ENCODE measurements around the gene EXOSC1. TPM values are rescaled to one million over a fixed set of nuclear protein-coding genes. Genes with fewer than 3 reads are reported as not detected.

Gene EXOSC1
- polyA plus RNA-seq, 2 donors: 28.8 to 32.4 TPM

DNA sequence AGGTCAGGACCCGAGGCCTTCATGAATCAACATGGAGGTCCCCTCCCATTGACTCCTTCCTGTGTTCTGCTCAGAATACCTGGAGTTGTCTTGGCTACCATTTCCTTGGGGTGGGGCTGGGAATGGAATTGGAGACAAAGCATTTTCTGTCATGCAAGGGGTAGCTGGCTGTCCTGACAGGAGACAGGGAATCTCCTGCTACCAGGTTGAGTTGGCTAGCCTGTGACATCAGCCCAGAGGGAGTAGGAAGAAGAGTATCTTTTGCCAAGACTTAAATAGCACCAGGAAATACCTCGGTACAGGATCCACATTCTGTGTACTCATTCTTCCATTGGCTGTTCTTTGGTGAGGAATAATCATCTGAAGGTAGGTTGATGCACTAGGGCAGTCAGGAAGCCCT is 5.0 kb upstream of the EXOSC1 start:
- Histone ChIP-seq H3K4me3 (ENCODE audit: low read depth in 1 of 2, low read length in 2 of 2) (no peak overlapping the region), H3K4me1 (ENCODE audit: control insufficient read depth in 2 of 2, insufficient read depth in 2 of 2, low read length in 1 of 2) (peaks cover 3 to 5% of the 10 kb centered on the region in 2 donors), H3K9me3 (ENCODE audit: control insufficient read depth in 2 of 2, insufficient read depth in 1 of 2, low read depth in 1 of 2, low read length in 1 of 2) (no peaks in the 10 kb centered on the region), H3K36me3 (ENCODE audit: control insufficient read depth in 2 of 2, insufficient read depth in 2 of 2, low read length in 1 of 2) (peaks cover 4 to 20% of the 10 kb centered on the region in 2 donors), H3K27me3 (ENCODE audit: control insufficient read depth in 1 of 2, insufficient read depth in 2 of 2, low read length in 2 of 2) (no peaks in the 10 kb centered on the region), H3K27ac (ENCODE audit: low read depth in 2 of 2, low read length in 1 of 2) (no peak overlapping the region)
- WGBS, 2 donors: 64 to 66% methylated on average over 2 of the region's 2 CpGs

DNA sequence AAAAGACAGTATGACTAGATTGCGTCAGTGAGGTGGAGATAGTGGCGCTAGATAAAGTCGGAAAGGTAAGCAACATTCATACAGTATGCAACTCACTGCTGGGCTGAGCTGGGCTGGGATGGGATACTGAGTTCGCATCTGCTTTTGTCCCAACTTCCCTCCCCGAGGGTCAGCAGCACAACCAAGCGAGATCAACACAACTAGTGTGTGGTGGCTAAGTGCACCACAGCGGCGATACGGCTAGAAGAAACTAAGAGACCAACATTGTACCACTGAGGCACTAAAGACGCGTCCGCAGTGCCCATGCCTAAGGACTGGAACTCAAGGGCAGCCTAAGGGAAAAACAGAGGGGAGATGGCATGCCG is 467 bp downstream of the EXOSC1 start:
- H3K4me3 ChIP-seq (ENCODE audit: low read depth in 1 of 2, low read length in 2 of 2): peak overlapping the region; percentile 82 to 95
- no peaks in the 10 kb centered on the region for H3K27me3 ChIP-seq (ENCODE audit: control insufficient read depth in 1 of 2, insufficient read depth in 2 of 2, low read length in 2 of 2)
- 2% methylated on average over 13 of the region's 13 CpGs for WGBS, 2 donors
- no peaks in the 10 kb centered on the region for H3K4me1 ChIP-seq (ENCODE audit: control insufficient read depth in 2 of 2, insufficient read depth in 2 of 2, low read length in 1 of 2)
- H3K36me3 ChIP-seq (ENCODE audit: control insufficient read depth in 2 of 2, insufficient read depth in 2 of 2, low read length in 1 of 2): no peaks in the 10 kb centered on the region
- H3K27ac ChIP-seq (ENCODE audit: low read depth in 2 of 2, low read length in 1 of 2): peak overlapping the region; percentile 2 to 67
- no peaks in the 10 kb centered on the region for H3K9me3 ChIP-seq (ENCODE audit: control insufficient read depth in 2 of 2, insufficient read depth in 1 of 2, low read depth in 1 of 2, low read length in 1 of 2)

DNA sequence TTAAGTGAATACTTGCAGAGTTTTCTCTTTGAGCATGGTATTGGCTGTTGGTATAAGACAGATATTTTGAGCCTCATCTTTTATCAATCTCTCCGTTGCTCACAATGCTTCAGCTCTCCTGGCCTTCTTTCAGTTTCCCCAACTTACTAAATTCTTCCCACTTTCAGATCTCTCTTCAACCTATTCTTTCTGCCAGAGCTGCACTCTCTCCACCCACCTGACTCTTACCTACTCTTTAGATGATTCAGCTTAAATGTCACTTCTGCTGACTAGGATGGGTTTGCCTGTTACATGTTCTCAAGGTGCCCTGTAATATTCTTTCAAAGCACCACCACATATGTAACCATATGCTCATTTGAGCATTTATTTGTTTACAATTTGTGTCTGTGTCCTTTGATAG is 1.6 kb downstream of the EXOSC1 start:
- peaks cover 0 to under 1% of the 10 kb centered on the region in 2 donors for H3K36me3 ChIP-seq (ENCODE audit: control insufficient read depth in 2 of 2, insufficient read depth in 2 of 2, low read length in 1 of 2)
- 88 to 89% methylated on average over 1 of the region's 1 CpG for WGBS, 2 donors
- H3K4me1 ChIP-seq (ENCODE audit: control insufficient read depth in 2 of 2, insufficient read depth in 2 of 2, low read length in 1 of 2): no peaks in the 10 kb centered on the region
- H3K27ac ChIP-seq (ENCODE audit: low read depth in 2 of 2, low read length in 1 of 2): no peak overlapping the region
- H3K9me3 ChIP-seq (ENCODE audit: control insufficient read depth in 2 of 2, insufficient read depth in 1 of 2, low read depth in 1 of 2, low read length in 1 of 2): no peaks in the 10 kb centered on the region
- H3K27me3 ChIP-seq (ENCODE audit: control insufficient read depth in 1 of 2, insufficient read depth in 2 of 2, low read length in 2 of 2): no peaks in the 10 kb centered on the region
- H3K4me3 ChIP-seq (ENCODE audit: low read depth in 1 of 2, low read length in 2 of 2): no peak overlapping the region

DNA sequence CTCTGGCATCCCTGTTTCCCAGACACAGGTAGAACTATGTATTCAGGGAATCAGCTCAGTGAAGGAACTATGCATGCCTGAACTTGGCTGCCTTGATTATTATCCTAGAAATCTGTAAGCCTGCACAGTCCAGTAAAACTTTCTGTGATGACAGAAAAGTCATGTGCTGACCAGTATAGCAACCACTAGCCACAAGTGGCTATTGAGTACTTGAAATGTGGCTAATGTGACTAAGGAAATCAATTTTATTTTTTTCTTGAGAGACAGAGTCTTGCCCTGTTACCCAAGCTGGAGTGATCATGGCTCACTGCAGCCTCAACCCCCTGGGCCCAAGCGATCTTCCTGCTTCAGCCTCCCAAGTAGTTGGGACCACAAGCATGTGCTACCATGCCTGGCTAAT is 3.5 kb downstream of the EXOSC1 start:
- no peaks in the 10 kb centered on the region for H3K27me3 ChIP-seq (ENCODE audit: control insufficient read depth in 1 of 2, insufficient read depth in 2 of 2, low read length in 2 of 2)
- H3K27ac ChIP-seq (ENCODE audit: low read depth in 2 of 2, low read length in 1 of 2): no peak overlapping the region
- H3K36me3 ChIP-seq (ENCODE audit: control insufficient read depth in 2 of 2, insufficient read depth in 2 of 2, low read length in 1 of 2): peaks cover 0 to 4% of the 10 kb centered on the region in 2 donors
- WGBS, 2 donors: 98 to 100% methylated on average over 1 of the region's 1 CpG
- H3K4me1 ChIP-seq (ENCODE audit: control insufficient read depth in 2 of 2, insufficient read depth in 2 of 2, low read length in 1 of 2): no peaks in the 10 kb centered on the region
- no peaks in the 10 kb centered on the region for H3K9me3 ChIP-seq (ENCODE audit: control insufficient read depth in 2 of 2, insufficient read depth in 1 of 2, low read depth in 1 of 2, low read length in 1 of 2)
- H3K4me3 ChIP-seq (ENCODE audit: low read depth in 1 of 2, low read length in 2 of 2): no peak overlapping the region

DNA sequence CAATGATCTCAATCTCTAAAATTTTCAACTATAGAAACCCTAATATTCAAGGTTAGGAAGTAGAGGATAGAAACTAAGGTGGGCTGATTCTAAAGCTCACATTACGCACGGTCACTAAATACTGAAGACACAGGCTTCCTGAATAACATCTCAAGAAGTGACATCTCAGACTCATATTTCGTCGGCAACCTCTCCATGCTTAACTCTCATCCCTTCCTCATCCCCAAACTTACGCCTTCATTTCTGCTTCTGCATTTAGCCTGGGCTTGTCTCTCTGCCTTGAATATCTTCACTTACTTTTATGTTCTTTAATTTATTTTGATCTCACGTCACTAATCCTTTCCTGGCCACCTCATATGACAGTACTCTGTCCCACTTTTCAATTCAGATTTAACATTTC is 10.6 kb downstream of the EXOSC1 start:
- no peaks in the 10 kb centered on the region for H3K9me3 ChIP-seq (ENCODE audit: control insufficient read depth in 2 of 2, insufficient read depth in 1 of 2, low read depth in 1 of 2, low read length in 1 of 2)
- 88 to 93% methylated on average over 6 of the region's 6 CpGs for WGBS, 2 donors
- peaks cover 2 to 17% of the 10 kb centered on the region in 2 donors for H3K36me3 ChIP-seq (ENCODE audit: control insufficient read depth in 2 of 2, insufficient read depth in 2 of 2, low read length in 1 of 2)
- H3K4me1 ChIP-seq (ENCODE audit: control insufficient read depth in 2 of 2, insufficient read depth in 2 of 2, low read length in 1 of 2): no peaks in the 10 kb centered on the region
- no peak overlapping the region for H3K4me3 ChIP-seq (ENCODE audit: low read depth in 1 of 2, low read length in 2 of 2)
- H3K27ac ChIP-seq (ENCODE audit: low read depth in 2 of 2, low read length in 1 of 2): no peak overlapping the region
- H3K27me3 ChIP-seq (ENCODE audit: control insufficient read depth in 1 of 2, insufficient read depth in 2 of 2, low read length in 2 of 2): no peaks in the 10 kb centered on the region

DNA sequence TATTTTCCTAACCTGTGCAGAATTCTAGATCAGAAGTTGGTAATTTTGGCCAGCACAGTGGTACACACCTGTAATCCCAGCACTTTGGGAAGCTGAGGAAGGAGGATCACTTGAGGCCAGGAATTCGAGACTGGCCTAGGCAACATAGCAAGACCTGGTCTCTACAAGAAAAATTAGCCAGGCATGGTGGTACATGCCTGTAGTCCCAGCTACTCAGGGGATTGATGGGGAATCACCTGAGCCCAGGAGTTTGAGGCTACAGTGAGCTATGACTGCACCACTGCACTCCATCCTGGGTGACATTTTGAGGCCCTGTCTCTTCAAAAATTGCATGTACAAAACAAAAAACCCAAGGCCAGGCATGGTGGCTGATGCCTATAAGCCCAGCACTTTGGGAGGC is 11.2 kb downstream of the EXOSC1 start:
- H3K36me3 ChIP-seq (ENCODE audit: control insufficient read depth in 2 of 2, insufficient read depth in 2 of 2, low read length in 1 of 2): peaks cover 2 to 17% of the 10 kb centered on the region in 2 donors

DNA sequence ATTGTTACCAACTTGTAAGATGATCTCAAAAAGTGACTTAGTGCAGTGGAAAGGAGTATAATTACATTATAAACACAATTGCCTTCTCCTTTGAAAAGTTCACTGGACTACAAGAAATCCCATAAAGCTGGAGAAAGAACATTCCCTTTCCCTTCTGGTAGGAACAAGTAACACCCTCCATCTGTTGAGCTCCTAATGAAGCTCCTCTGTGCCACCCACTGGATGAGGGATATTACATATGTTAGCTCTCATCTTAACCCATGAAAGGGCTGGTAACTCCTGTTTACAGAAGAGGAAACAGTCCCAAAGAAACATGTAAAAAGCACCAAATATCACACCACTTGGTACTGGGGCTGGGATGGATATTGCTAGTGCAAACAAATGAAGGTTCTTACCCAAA is 11.8 kb downstream of the EXOSC1 start:
- Histone ChIP-seq H3K4me1 (ENCODE audit: control insufficient read depth in 2 of 2, insufficient read depth in 2 of 2, low read length in 1 of 2) (no peaks in the 10 kb centered on the region), H3K36me3 (ENCODE audit: control insufficient read depth in 2 of 2, insufficient read depth in 2 of 2, low read length in 1 of 2) (peaks cover 2 to 14% of the 10 kb centered on the region in 2 donors), H3K27me3 (ENCODE audit: control insufficient read depth in 1 of 2, insufficient read depth in 2 of 2, low read length in 2 of 2) (no peaks in the 10 kb centered on the region), H3K27ac (ENCODE audit: low read depth in 2 of 2, low read length in 1 of 2) (no peak overlapping the region), H3K4me3 (ENCODE audit: low read depth in 1 of 2, low read length in 2 of 2) (no peak overlapping the region), H3K9me3 (ENCODE audit: control insufficient read depth in 2 of 2, insufficient read depth in 1 of 2, low read depth in 1 of 2, low read length in 1 of 2) (no peaks in the 10 kb centered on the region)

More for the DNA sequence above, 11.2 kb downstream of the EXOSC1 start:
- WGBS, 2 donors: 66 to 67% methylated on average over 1 of the region's 1 CpG
- no peak overlapping the region for H3K4me3 ChIP-seq (ENCODE audit: low read depth in 1 of 2, low read length in 2 of 2)
- H3K27me3 ChIP-seq (ENCODE audit: control insufficient read depth in 1 of 2, insufficient read depth in 2 of 2, low read length in 2 of 2): no peaks in the 10 kb centered on the region
- H3K4me1 ChIP-seq (ENCODE audit: control insufficient read depth in 2 of 2, insufficient read depth in 2 of 2, low read length in 1 of 2): no peaks in the 10 kb centered on the region
- H3K27ac ChIP-seq (ENCODE audit: low read depth in 2 of 2, low read length in 1 of 2): no peak overlapping the region
- no peaks in the 10 kb centered on the region for H3K9me3 ChIP-seq (ENCODE audit: control insufficient read depth in 2 of 2, insufficient read depth in 1 of 2, low read depth in 1 of 2, low read length in 1 of 2)

DNA sequence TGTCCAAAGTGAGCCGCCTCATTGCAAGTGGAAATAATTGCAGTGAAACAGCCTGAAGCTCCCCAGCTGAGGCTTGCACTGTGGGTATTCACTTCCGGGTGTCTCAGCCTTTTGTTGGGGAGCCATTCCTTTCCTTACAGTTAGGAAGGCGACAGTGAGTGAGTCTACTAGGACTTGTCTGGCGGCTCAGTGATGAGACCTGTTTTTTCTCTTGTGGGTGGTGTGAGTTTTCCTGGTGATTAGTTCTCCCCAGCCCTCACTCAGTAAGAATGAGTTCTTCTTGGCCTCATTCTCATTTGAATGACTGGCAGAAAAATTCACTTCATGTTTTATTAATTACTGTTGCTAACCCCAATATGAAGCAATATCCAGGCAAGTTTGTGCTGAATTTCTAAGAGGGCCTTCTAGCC is 17.2 kb downstream of the EXOSC1 start:
- WGBS, 2 donors: 41 to 49% methylated on average over 4 of the region's 4 CpGs
- H3K4me3 ChIP-seq (ENCODE audit: low read depth in 1 of 2, low read length in 2 of 2): peak overlapping the region in 1 of 2 donors; percentile 80

DNA sequence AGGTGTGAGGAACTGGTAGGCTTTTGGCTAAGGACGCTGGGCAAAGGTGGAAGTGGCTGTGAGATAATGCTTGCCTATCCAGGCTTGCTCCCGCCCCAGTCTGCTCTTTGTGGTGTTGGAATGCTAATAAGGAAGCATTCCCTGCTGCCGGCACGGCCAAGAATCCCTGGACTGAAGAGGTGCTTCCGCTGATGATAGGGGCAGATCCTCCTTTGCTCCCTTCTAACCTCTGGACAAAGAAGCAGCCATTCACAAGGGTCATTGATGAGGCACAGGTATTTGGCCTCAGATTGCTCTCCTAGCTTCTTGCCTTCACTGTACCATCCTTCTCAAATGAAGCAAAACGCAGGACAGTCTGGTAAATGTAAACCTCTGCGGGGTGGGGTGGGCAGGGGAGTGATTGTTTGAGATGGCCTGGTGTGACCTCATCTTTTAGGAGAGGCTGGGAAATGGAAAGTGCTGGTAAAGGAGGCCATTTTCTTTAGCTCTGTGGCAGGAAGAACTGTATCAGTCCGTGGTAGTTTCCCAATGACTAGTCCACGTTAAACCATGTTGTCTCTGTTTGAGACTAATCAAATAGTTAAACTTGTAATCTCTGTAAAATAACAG is 18.1 kb downstream of the EXOSC1 start:
- peak overlapping the region; percentile 80 to 90 for H3K4me3 ChIP-seq (ENCODE audit: low read depth in 1 of 2, low read length in 2 of 2)
- peak overlapping the region; percentile 83 to 91 for H3K27ac ChIP-seq (ENCODE audit: low read depth in 2 of 2, low read length in 1 of 2)
- WGBS, 2 donors: 10 to 13% methylated on average over 9 of the region's 9 CpGs

More for the DNA sequence above, 17.2 kb downstream of the EXOSC1 start:
- Histone ChIP-seq H3K9me3 (ENCODE audit: control insufficient read depth in 2 of 2, insufficient read depth in 1 of 2, low read depth in 1 of 2, low read length in 1 of 2) (no peaks in the 10 kb centered on the region), H3K36me3 (ENCODE audit: control insufficient read depth in 2 of 2, insufficient read depth in 2 of 2, low read length in 1 of 2) (peaks cover 2 to 7% of the 10 kb centered on the region in 2 donors), H3K27ac (ENCODE audit: low read depth in 2 of 2, low read length in 1 of 2) (peak overlapping the region; percentile 18 to 83), H3K4me1 (ENCODE audit: control insufficient read depth in 2 of 2, insufficient read depth in 2 of 2, low read length in 1 of 2) (peaks cover 2 to 6% of the 10 kb centered on the region in 2 donors), H3K27me3 (ENCODE audit: control insufficient read depth in 1 of 2, insufficient read depth in 2 of 2, low read length in 2 of 2) (no peaks in the 10 kb centered on the region)

More for the DNA sequence above, 18.1 kb downstream of the EXOSC1 start:
- H3K9me3 ChIP-seq (ENCODE audit: control insufficient read depth in 2 of 2, insufficient read depth in 1 of 2, low read depth in 1 of 2, low read length in 1 of 2): no peaks in the 10 kb centered on the region
- H3K4me1 ChIP-seq (ENCODE audit: control insufficient read depth in 2 of 2, insufficient read depth in 2 of 2, low read length in 1 of 2): peaks cover 2 to 6% of the 10 kb centered on the region in 2 donors
- peaks cover 2 to 5% of the 10 kb centered on the region in 2 donors for H3K36me3 ChIP-seq (ENCODE audit: control insufficient read depth in 2 of 2, insufficient read depth in 2 of 2, low read length in 1 of 2)
- H3K27me3 ChIP-seq (ENCODE audit: control insufficient read depth in 1 of 2, insufficient read depth in 2 of 2, low read length in 2 of 2): no peaks in the 10 kb centered on the region
